DOHH2 (cell line): ENCODE results near the gene ARL8B.

ENCODE experiments used
- EZH2phosphoT487 ChIP-seq: fragments of 200-600 bp; sonication (generic); IDR thresholded peaks from 2 replicates; pipeline ENCODE4 v1.6.1; 2017; ENCODE audit warnings: borderline replicate concordance, mild to moderate bottlenecking, antibody characterized with exemption, low read length, moderate library complexity, mixed read lengths
- TF ChIP-seq, protein P1 (sequence below): fragments of 200-600 bp; sonication (generic); IDR thresholded peaks from one replicate; pipeline ENCODE4 v1.5.1; 2014; ENCODE audit warnings: antibody characterized with exemption, mild to moderate bottlenecking, low read depth, low read length; ENCODE audit not compliant: poor library complexity, severe bottlenecking

- TF ChIP-seq, protein P1, sequence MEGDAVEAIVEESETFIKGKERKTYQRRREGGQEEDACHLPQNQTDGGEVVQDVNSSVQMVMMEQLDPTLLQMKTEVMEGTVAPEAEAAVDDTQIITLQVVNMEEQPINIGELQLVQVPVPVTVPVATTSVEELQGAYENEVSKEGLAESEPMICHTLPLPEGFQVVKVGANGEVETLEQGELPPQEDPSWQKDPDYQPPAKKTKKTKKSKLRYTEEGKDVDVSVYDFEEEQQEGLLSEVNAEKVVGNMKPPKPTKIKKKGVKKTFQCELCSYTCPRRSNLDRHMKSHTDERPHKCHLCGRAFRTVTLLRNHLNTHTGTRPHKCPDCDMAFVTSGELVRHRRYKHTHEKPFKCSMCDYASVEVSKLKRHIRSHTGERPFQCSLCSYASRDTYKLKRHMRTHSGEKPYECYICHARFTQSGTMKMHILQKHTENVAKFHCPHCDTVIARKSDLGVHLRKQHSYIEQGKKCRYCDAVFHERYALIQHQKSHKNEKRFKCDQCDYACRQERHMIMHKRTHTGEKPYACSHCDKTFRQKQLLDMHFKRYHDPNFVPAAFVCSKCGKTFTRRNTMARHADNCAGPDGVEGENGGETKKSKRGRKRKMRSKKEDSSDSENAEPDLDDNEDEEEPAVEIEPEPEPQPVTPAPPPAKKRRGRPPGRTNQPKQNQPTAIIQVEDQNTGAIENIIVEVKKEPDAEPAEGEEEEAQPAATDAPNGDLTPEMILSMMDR: no peak
- TF ChIP-seq EZH2phosphoT487: no peak
Measured at GRCh38 chr3:5186858-5187155, 64.7 kb downstream of the ARL8B start.
